HG03457 (cell line): Measurements from ENCODE around the gene GRB7.
"Not testable (repeated sequence)": the region's sequence is repeated elsewhere in the genome, so short reads cannot be mapped to it uniquely, and the experiment has no call there.

Experiments
- ATAC-seq: cut with Tn5 transposase; IDR thresholded peaks from one replicate; pipeline ENCODE4 v1.9.1; 2021; ENCODE audit warnings: moderate number of reproducible peaks; ENCODE audit not compliant: unreplicated experiment

GRB7 gene

GRCh38 chr17:39709319-39709997 is 28.3 kb upstream of the GRB7 start:
- no peak for ATAC-seq

GRCh38 chr17:39709998-39710964 is 27.5 kb upstream of the GRB7 start:
- no peak for ATAC-seq

DNA sequence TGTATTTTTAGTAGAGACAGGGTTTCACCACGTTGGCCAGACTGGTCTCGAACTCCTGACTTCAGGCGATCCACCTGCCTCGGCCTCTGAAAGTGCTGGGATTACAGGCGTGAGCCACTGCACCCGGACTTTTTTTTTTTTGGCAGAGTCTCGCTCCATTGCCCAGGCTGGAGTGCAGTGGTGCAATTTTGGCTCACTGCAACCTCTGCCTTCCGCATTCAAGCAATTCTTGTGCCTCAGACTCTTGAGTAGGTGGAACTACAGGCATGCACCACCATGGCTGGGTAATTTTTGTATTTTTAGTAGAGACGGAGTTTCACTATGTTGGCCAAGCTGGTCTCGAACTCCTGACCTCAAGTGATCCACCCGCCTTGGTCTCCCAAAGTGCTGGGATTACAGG is 26.7 kb upstream of the GRB7 start:
- ATAC-seq: not testable (repeated sequence)

- ATAC-seq: no peak
These were observed 25.9 kb upstream of the GRB7 start for GRCh38 chr17:39711851-39712250.

DNA sequence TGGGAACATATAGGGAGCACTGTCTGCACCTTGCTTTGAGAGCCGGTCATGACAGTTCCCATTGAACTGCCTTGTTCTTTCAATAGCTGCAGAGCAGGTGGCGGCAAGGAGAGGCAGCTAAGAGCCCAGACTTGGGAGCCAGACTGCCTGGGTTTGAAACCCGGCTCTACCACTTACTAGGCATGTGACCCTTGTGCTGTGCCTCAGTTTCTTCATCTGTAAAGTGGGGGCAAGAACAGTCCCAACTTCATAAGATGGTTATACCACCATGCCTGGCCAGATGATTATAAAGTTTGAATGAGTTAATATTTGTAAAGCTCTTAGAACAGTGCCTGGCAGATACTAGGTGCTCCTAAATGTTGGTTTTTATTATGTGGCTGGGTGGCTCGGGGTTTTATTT is 23.5 kb upstream of the GRB7 start:
- ATAC-seq: no peak

- no peak for ATAC-seq
These were observed 22.2 kb upstream of the GRB7 start for GRCh38 chr17:39715375-39716072.

DNA sequence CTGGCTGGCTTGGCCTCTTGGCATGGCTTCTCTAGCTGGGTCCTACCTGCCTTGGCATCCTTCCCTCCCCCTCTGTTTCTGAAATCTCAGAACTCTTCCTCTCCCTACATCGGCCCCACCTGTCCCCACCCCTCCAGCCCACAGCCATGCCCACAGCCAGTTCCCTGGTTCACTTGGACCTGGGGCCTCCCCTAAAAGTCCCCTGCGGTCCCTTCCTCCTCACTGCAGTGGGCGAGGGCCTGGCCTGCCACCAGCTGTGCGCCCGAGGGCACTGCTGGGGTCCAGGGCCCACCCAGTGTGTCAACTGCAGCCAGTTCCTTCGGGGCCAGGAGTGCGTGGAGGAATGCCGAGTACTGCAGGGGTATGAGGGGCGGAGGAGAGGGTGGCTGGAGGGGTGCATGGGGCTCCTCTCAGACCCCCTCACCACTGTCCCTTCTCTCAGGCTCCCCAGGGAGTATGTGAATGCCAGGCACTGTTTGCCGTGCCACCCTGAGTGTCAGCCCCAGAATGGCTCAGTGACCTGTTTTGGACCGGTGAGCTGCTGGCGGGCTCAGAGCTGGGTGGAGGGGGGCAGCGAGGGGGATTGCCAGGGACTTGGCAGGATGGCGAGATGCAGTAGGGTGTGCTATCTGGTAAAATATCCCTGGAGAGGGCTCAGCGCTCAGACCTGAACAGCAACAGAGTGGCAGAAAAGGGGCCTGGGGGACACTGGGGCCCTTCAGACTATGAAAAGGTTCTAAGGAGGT is 21.5 kb upstream of the GRB7 start:
- no peak for ATAC-seq

DNA sequence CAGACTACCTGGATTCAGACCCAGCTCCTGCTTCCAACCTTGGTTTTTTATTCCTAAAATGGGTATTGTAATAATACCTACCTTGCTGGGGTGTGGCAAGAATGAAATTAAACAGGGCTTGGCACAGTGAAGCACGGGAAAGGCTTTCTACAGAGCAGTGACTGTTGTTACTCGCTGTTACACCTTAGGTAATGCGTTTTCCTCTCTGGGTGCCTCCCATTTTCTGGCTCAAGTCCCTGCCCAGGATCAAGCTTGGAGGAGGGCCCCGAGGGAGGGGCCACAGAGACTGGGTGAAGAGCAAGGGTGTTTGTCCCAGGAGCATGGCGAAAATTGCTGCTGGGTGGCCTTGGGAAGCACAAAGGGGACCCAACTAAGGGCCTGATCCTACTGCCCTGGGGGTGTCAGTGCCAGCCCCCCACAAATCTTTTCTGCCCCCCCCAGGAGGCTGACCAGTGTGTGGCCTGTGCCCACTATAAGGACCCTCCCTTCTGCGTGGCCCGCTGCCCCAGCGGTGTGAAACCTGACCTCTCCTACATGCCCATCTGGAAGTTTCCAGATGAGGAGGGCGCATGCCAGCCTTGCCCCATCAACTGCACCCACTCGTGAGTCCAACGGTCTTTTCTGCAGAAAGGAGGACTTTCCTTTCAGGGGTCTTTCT is 20.7 kb upstream of the GRB7 start:
- no peak for ATAC-seq

DNA sequence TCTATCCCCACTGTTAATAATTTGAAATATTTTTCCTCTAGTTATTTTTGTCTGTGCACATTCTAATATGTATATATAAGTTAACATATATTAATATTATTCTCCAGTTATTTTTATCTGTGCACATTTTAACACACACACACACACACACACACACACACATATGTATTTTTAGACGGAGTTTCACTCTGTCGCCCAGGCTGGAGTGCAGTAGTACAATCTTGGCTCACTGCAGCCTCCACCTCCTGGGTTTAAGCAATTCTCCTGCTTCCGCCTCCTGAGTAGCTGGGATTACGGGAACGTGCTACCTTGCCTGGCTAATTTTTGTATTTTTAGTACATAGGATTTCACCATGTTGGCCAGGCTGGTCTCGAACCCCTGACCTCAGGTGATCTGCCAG is 20.1 kb upstream of the GRB7 start:
- ATAC-seq: no peak

DNA sequence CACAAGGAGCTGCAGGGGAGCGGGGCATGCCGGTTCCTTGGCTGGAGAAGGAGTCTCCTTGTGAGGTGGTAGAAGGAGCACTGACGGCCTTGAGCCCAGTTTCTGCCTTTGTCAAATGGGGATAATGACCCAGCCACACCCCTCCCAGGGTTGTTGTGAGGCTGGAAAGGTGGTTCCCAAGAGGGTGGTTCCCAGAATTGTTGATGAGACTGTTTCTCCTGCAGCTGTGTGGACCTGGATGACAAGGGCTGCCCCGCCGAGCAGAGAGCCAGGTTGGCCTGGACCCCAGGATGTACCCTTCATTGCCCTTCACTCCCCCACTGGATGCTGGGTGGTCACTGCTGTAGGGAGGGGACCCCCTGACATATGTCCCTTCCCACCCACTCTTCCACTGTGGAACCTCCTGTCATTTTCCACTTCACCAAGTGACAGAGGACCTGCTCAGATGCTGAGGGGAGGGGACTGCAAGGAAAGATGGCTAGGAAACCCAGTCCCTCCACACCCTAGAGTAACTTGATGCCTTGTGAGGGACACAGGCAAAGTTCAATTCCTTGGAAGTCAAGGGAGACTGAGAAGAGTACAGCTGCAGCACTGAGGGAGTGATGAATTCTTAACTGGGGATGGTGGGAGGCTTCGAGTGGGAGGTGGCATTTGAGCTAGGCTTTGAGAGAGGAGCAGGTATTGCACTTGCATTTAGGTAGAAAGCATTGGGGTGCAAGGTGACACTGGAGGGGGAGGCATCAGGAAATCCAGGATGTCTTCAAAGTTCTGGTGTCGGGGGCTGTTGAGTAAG is 18.0 kb upstream of the GRB7 start:
- no peak for ATAC-seq

DNA sequence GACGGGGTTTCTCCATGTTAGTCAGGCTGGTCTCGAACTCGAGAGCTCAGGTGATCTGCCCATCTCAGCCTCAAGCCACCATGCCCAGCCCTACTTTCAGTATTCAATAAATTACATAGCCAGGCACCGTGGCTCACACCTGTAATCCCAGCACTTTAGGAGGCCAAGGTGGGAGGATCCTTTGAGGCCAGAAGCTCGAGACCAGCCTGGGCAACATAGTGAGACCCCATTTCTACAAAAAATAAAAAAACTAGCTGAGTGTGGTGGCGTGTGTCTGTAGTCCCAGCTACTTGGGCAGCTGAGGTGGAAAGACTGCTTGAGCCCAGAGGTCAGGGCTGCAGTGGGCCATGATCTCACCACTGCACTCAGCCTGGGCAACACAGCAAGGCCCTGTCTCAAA is 15.6 kb upstream of the GRB7 start:
- ATAC-seq: no peak

- no peak for ATAC-seq
These were observed 14.5 kb upstream of the GRB7 start for GRCh38 chr17:39722965-39723848.

GRCh38 chr17:39724731-39725130 is 13.0 kb upstream of the GRB7 start:
- no peak for ATAC-seq

- ATAC-seq: not testable (repeated sequence)
These were observed 11.8 kb upstream of the GRB7 start for GRCh38 chr17:39725923-39726322.

GRCh38 chr17:39726617-39727016 is 11.1 kb upstream of the GRB7 start:
- no peak for ATAC-seq

- no peak for ATAC-seq
These were observed 10.2 kb upstream of the GRB7 start for GRCh38 chr17:39727556-39727955.

DNA sequence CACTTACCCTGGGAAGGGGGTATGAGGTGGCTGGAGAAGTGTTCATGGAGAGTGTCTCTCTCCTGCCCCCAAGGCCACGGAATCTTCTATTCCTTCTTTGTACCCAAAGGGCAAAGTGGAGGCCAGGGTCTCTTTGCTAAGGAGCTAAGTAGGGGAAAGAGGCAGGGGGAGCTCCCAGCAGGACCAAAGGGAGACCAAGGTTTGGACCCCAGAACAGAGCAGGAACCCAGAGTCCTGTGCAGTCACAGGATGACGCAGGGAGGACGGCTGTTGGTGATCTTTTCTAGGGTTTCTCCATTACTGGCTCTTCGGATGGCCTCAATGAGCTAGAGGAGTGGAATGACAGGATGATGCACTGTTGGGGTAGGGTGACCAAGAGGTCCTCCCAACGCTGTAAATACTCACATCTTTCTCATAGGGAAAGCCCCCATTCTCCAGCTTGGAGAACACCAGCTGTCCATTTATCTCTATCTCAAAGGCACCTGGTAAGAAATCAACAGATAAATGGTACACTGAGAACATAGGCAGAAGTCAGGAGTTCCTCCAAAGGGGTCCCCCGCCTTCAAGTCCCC is 8.4 kb upstream of the GRB7 start:
- ATAC-seq: no peak
